GM06990 (cell line): ENCODE results near the gene FASTKD2.

Source experiments
- DNase-seq: peaks from one replicate; pipeline ENCODE4 v3.0.0-alpha.2; 2011; ENCODE audit not compliant: insufficient read length; ENCODE audit errors: extremely low read depth
- H3K27me3 ChIP-seq: replicated peaks from 2 replicates; pipeline ENCODE4 v1.6.0; 2011; ENCODE audit warnings: low read length; ENCODE audit not compliant: control insufficient read depth, insufficient read depth
- H3K36me3 ChIP-seq: 2 replicates; pipeline ENCODE4 v1.5.1; 2011; ENCODE audit warnings: low read length; ENCODE audit not compliant: control insufficient read depth, insufficient read depth
- H3K4me3 ChIP-seq: replicated peaks from 2 replicates; pipeline ENCODE4 v1.5.1; 2011; ENCODE audit warnings: low read depth, mild to moderate bottlenecking, control low read depth, low read length
- CTCF ChIP-seq: IDR thresholded peaks from 2 replicates; pipeline ENCODE4 v1.5.1; 2011; ENCODE audit warnings: low read length, control low read depth, mild to moderate bottlenecking, inconsistent platforms; ENCODE audit not compliant: insufficient read depth, poor library complexity, severe bottlenecking

Gene FASTKD2

GRCh38 chr2:206776432-206776831 is 11.0 kb downstream of the FASTKD2 start:
- no peak for TF ChIP-seq CTCF

GRCh38 chr2:206780671-206781070 is 15.3 kb downstream of the FASTKD2 start:
- Histone ChIP-seq H3K4me3 (no peak overlapping the region), H3K36me3 (peaks cover 13% of the 10 kb centered on the region), H3K27me3 (no peaks in the 10 kb centered on the region)
- TF ChIP-seq CTCF = no peak
- DNase-seq = no peak

More at GRCh38 chr2:206776432-206776831, 11.0 kb downstream of the FASTKD2 start:
- no peak for DNase-seq
- H3K36me3 ChIP-seq = peaks cover 3% of the 10 kb centered on the region
- H3K27me3 ChIP-seq = no peaks in the 10 kb centered on the region
- no peak overlapping the region for H3K4me3 ChIP-seq

GRCh38 chr2:206783718-206784117 is 18.3 kb downstream of the FASTKD2 start:
- H3K36me3 ChIP-seq = peaks cover 15% of the 10 kb centered on the region
- no peak overlapping the region for H3K4me3 ChIP-seq
- TF ChIP-seq CTCF = peak; percentile 56
- H3K27me3 ChIP-seq = no peaks in the 10 kb centered on the region
- DNase-seq = no peak

- DNase-seq = no peak
- TF ChIP-seq CTCF = no peak
- Histone ChIP-seq H3K36me3 (peaks cover 16% of the 10 kb centered on the region), H3K27me3 (no peaks in the 10 kb centered on the region), H3K4me3 (no peak overlapping the region)
Observed at GRCh38 chr2:206784559-206785353, 19.4 kb downstream of the FASTKD2 start.

- Histone ChIP-seq H3K36me3 (peaks cover 10% of the 10 kb centered on the region), H3K4me3 (no peak overlapping the region), H3K27me3 (no peaks in the 10 kb centered on the region)
- no peak for DNase-seq
- no peak for TF ChIP-seq CTCF
Observed at GRCh38 chr2:206790311-206790935, 25.0 kb downstream of the FASTKD2 start.

- no peaks in the 10 kb centered on the region for H3K27me3 ChIP-seq
- TF ChIP-seq CTCF = no peak
- H3K4me3 ChIP-seq = no peak overlapping the region
- H3K36me3 ChIP-seq = peaks cover 8% of the 10 kb centered on the region
- DNase-seq = no peak
Observed at GRCh38 chr2:206792645-206793044, 27.2 kb downstream of the FASTKD2 start.
